Right lobe of liver (tissue), 6 donors: Measurements from ENCODE around the gene SOX18. TPM values are rescaled to one million over a fixed set of nuclear protein-coding genes. Genes with fewer than 3 reads are reported as not detected.

Experiments used
- ATAC-seq, 4 donors: fragments of 200-7000 bp; cut with Tn5 transposase; one replicate each; pipeline ENCODE4 v1.9.1; 2020; ENCODE audit warnings: mild to moderate bottlenecking in 4 of 4, moderate library complexity in 4 of 4
- DNase-seq, 3 donors: peaks; one replicate each; pipeline ENCODE4 v3.0.0-alpha.2; 2020
- H3K27ac ChIP-seq, 3 donors: fragments of 200-600 bp; one replicate each; pipeline ENCODE4 v1.8.0; 2022
- H3K27me3 ChIP-seq, 2 donors: fragments of 200-600 bp; one replicate each; pipeline ENCODE4 v1.8.0; 2022
- H3K36me3 ChIP-seq, 4 donors: fragments of 200-600 bp; sonication (generic) in 1 of 4; one replicate each; pipeline versions ENCODE4 v1.5.1 to v1.8.0; 2017 to 2022; ENCODE audit warnings: control low read depth in 1 of 4
- H3K4me1 ChIP-seq, 4 donors: fragments of 200-600 bp; sonication (generic) in 1 of 4; one replicate each; pipeline versions ENCODE4 v1.5.1 to v1.8.0; 2017 to 2022; ENCODE audit warnings: control low read depth in 1 of 4
- H3K4me3 ChIP-seq, 3 donors: fragments of 200-600 bp; one replicate each; pipeline ENCODE4 v1.8.0; 2022
- H3K9me3 ChIP-seq, 4 donors: fragments of 200-600 bp; sonication (generic) in 1 of 4; one replicate each; pipeline versions ENCODE4 v1.5.1 to v1.8.0; 2017 to 2022; ENCODE audit warnings: control low read depth in 1 of 4
- CTCF ChIP-seq, 4 donors: fragments of 200-600 bp in 3 of 4; fragments of 450-650 bp in 1 of 4; IDR thresholded peaks; one replicate each; pipeline versions ENCODE4 v1.5.1 to v1.8.0; 2016 to 2022; ENCODE audit warnings: antibody characterized with exemption in 4 of 4, mild to moderate bottlenecking in 2 of 4
- POLR2A ChIP-seq: fragments of 450-650 bp; IDR thresholded peaks from one replicate; pipeline ENCODE4 v1.6.1; 2017; ENCODE audit warnings: antibody characterized with exemption, mild to moderate bottlenecking
- WGBS: methylation state at CpG from one replicate; pipeline ENCODE4 v1.1.6; 2018; ENCODE audit warnings: low coverage, low lambda C conversion rate; ENCODE audit not compliant: insufficient coverage; ENCODE audit errors: missing lambda C conversion rate; 5-methylcytosine and 5-hydroxymethylcytosine counted together
- intact Hi-C, 2 donors: fragments of 100-400 bp; cut with DNase I; formaldehyde crosslinking; loops; one replicate each; pipeline versions ENCODE4 v1.11.2 to v1.14.1; 2022
- total RNA-seq, 6 experiments: library from RNA; depleted of rRNA in 2 of 6; stranded (reverse); fragments of >200 nt in 2 of 6; fragmentation: NEBNext Ultra II Directional in 3 of 6; extraction: Animal tissue kit (Norgen Biotek cat#: 25700) in 3 of 6; gene quantifications; one replicate each; pipeline versions ENCODE4 v1.1.0 to v1.2.4, GENCODE V29; 2016 to 2023
- donor health status: DM: no; HTN: yes; CAD: no.
- donor health status: DM: no; HTN: no; CAD: no.
- donor health status: DM: no; HTN: no; CAD: no.
- donor health status: DM: no; HTN: yes; CAD: no.
- donor health status: DM: no; HTN: yes; CAD: no.

The SOX18 gene
- total RNA-seq, 6 experiments from 2014 or later: 4.1 to 7.8 (median 5.6) TPM

GRCh38 chr20:64039293-64040160 lies 9.9 kb downstream of the SOX18 start:
- no peaks in the 10 kb centered on the region for H3K9me3 ChIP-seq
- peaks cover 0 to 11% of the 10 kb centered on the region in 2 donors for H3K27me3 ChIP-seq
- intact Hi-C loops: no loop called here
- H3K36me3 ChIP-seq: no peaks in the 10 kb centered on the region
- DNase-seq (no peak), ATAC-seq (peak; percentile 43 to 58 (median 48))
- H3K4me3 ChIP-seq: peak overlapping the region; percentile 57 to 62 (median 61)
- WGBS: 15% methylated on average over 4 of the region's 17 CpGs
- TF ChIP-seq CTCF (IDR thresholded peaks at IDR 0.05) (no peak), POLR2A (no peak)
- peak overlapping the region in 1 of 3 donors; percentile 39 for H3K27ac ChIP-seq
- H3K4me1 ChIP-seq: peaks cover 0 to 7% (median 0%) of the 10 kb centered on the region in 4 donors

DNA sequence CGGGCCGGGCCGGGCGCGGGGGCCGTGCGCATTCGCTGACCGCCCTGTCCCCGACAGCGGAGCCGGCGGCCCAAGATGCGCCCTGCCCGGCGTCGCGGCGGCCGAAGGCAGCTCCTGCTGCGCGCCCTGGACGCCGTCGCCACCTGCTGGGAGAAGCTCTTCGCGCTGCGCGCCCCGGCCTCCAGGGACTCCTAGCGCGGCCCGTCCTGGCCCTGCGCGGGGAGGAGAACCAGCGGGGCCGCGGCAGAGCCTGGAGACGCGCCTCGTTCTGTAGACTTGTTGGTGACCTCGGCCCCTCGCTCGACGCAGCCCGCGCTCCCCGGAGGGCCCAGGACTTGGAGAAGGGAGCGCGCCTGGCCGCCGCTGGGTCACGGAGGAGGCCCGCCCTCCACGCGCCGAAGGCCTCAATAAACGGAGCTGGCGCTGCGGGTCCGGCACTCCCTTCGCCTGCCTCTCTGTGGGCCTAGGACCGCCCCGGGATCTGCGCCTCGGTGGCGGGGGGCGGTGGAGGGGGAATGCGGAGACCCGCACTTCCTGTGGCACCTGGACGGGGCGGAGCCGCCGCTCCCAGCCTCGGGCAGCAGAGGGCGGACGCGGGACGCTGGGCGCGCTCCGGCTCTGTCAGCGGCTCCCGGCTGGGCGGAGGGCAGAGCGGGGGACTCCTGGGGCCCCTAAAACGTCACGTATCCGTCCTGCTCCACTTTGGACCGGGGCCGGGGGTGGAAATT lies 10.7 kb downstream of the SOX18 start:
- Histone ChIP-seq H3K27ac (peak overlapping the region; percentile 8 to 39 (median 15)), H3K9me3 (no peaks in the 10 kb centered on the region), H3K36me3 (no peaks in the 10 kb centered on the region), H3K4me1 (peaks cover 0 to 7% (median 0%) of the 10 kb centered on the region in 4 donors), H3K27me3 (peaks cover 0 to 11% of the 10 kb centered on the region in 2 donors), H3K4me3 (peak overlapping the region; percentile 57 to 62 (median 61))
- no peak for TF ChIP-seq POLR2A
- peak; percentile 58 to 66 (median 61) for TF ChIP-seq CTCF (IDR thresholded peaks at IDR 0.05)
- ATAC-seq (peak; percentile 87 to 91 (median 88)), DNase-seq (peak; percentile 82 to 88 (median 85))
- 0% methylated on average over 12 of the region's 91 CpGs for WGBS
- intact Hi-C loops: no loop called here

GRCh38 chr20:64038224-64038564 lies 11.2 kb downstream of the SOX18 start:
- Histone ChIP-seq H3K4me1 (peaks cover 0 to 7% (median 0%) of the 10 kb centered on the region in 4 donors), H3K9me3 (no peaks in the 10 kb centered on the region), H3K36me3 (peaks cover 0 to 1% (median 0%) of the 10 kb centered on the region in 4 donors), H3K4me3 (peak overlapping the region in 2 of 3 donors; percentile 57 to 62), H3K27ac (peak overlapping the region in 2 of 3 donors; percentile 8 to 39), H3K27me3 (peaks cover 0 to 11% of the 10 kb centered on the region in 2 donors)
- intact Hi-C loops: no loop called here
- 0% methylated on average over 3 of the region's 30 CpGs for WGBS
- DNase-seq (peak in 1 of 3 donors; percentile 53), ATAC-seq (peak; percentile 7 to 43 (median 20))
- TF ChIP-seq POLR2A (no peak), CTCF (IDR thresholded peaks at IDR 0.05) (no peak)

DNA sequence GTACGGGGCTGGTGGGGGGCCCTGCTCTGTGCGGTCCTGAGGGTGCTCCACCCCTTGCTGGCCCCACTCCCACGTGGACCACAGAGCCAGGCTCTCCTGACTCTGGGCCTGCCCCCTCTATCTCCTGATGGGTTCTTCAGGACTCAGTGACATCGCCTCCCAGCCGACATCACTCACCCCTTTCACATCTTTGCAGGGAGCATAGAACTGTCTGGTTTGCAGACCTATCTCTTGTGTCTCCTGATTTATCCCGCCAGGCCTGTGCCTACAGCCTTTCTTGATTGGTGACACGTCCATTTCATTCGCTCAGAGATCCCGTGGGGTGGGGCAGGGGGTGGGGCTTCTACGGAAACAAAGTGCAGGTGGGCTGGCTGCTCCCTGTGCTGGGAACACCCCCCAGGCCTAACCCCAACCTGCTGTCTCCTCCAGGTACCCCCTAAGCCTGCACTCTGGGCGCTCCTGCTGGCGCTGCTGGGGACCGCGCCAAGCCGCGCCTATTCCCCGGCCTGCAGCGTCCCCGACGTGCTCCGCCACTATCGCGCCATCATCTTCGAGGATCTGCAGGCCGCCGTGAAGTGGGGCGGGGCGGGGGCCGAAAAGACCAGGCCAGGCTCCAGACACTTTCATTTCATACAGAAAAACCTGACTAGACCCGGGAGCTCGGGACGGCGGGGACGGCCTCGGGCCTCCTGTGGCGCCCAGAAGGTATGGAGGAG lies 11.8 kb downstream of the SOX18 start:
- 15% methylated on average over 16 of the region's 36 CpGs for WGBS

More for the DNA sequence above, 11.8 kb downstream of the SOX18 start:
- Histone ChIP-seq H3K36me3 (peaks cover 0 to 7% (median 0%) of the 10 kb centered on the region in 4 donors), H3K4me3 (no peak overlapping the region), H3K9me3 (no peaks in the 10 kb centered on the region), H3K4me1 (peaks cover 0 to 7% (median 0%) of the 10 kb centered on the region in 4 donors), H3K27me3 (peaks cover 0 to 11% of the 10 kb centered on the region in 2 donors), H3K27ac (no peak overlapping the region)
- intact Hi-C loops: no loop called here
- TF ChIP-seq POLR2A (no peak), CTCF (IDR thresholded peaks at IDR 0.05) (no peak)
- DNase-seq (no peak), ATAC-seq (no peak)
